Keratinocyte (primary cell): ENCODE measurements around the gene VSIG10L2. TPM values are rescaled to one million over a fixed set of nuclear protein-coding genes. Genes with fewer than 3 reads are reported as not detected.

Source experiments
- DNase-seq: peaks from one replicate; pipeline ENCODE4 v3.0.0-alpha.2; 2011; ENCODE audit warnings: low read depth, missing footprints, low spot score
- FAIRE-seq: peaks from 2 replicates; lab custom pipeline; 2011; peaks lifted over from hg19 to GRCh38; lab: Jason Lieb, UNC
- H2AFZ ChIP-seq: 2 replicates; pipeline ENCODE4 v1.6.0; 2012; ENCODE audit warnings: low read length, control low read depth, inconsistent platforms; ENCODE audit not compliant: control insufficient read depth
- H3K27ac ChIP-seq: 2 replicates; pipeline ENCODE4 v1.5.1; 2011; ENCODE audit warnings: low read length; ENCODE audit not compliant: control insufficient read depth, insufficient read depth
- H3K27me3 ChIP-seq: 3 replicates; pipeline ENCODE4 v1.6.0; 2011; ENCODE audit warnings: low read length; ENCODE audit not compliant: control insufficient read depth, insufficient read depth; ENCODE audit errors: extremely low read depth
- H3K36me3 ChIP-seq, 2 experiments: 2 replicates in 1 of 2; 3 replicates in 1 of 2; pipeline ENCODE4 v1.5.1; 2011; ENCODE audit warnings: low read length in 2 of 2, mild to moderate bottlenecking in 1 of 2; ENCODE audit not compliant: control insufficient read depth in 2 of 2, insufficient read depth in 2 of 2; ENCODE audit errors: extremely low read depth in 1 of 2
- H3K4me1 ChIP-seq: 3 replicates; pipeline ENCODE4 v1.5.1; 2011; ENCODE audit warnings: low read length; ENCODE audit not compliant: control insufficient read depth, insufficient read depth; ENCODE audit errors: extremely low read depth
- H3K4me2 ChIP-seq: 3 replicates; pipeline ENCODE4 v1.6.0; 2011; ENCODE audit warnings: low read depth, low read length; ENCODE audit not compliant: control insufficient read depth, insufficient read depth; ENCODE audit errors: extremely low read depth
- H3K4me3 ChIP-seq, 3 experiments: fragments of 200-600 bp in 1 of 3; sonication (generic) in 1 of 3; 2 replicates in 2 of 3; 3 replicates in 1 of 3; pipeline ENCODE4 v1.5.1; 2011 to 2016; ENCODE audit warnings: low read length in 3 of 3, mild to moderate bottlenecking in 3 of 3, control low read depth in 2 of 3, inconsistent platforms in 1 of 3, low read depth in 1 of 3, mixed read lengths in 1 of 3, mixed run types in 1 of 3, moderate library complexity in 1 of 3; ENCODE audit not compliant: control insufficient read depth in 2 of 3, insufficient read depth in 2 of 3; ENCODE audit errors: extremely low read depth in 1 of 3
- H3K79me2 ChIP-seq: 2 replicates; pipeline ENCODE4 v1.6.0; 2012; ENCODE audit warnings: low read length; ENCODE audit not compliant: control insufficient read depth, insufficient read depth
- H3K9ac ChIP-seq: 3 replicates; pipeline ENCODE4 v1.6.0; 2011; ENCODE audit warnings: low read length; ENCODE audit not compliant: control insufficient read depth, insufficient read depth; ENCODE audit errors: extremely low read depth
- H3K9me1 ChIP-seq: 3 replicates; pipeline ENCODE4 v1.6.0; 2011; ENCODE audit warnings: low read length; ENCODE audit not compliant: control insufficient read depth, insufficient read depth; ENCODE audit errors: extremely low read depth
- H3K9me3 ChIP-seq: 2 replicates; pipeline ENCODE4 v1.5.1; 2012; ENCODE audit warnings: low read depth, low read length; ENCODE audit not compliant: control insufficient read depth
- H4K20me1 ChIP-seq: 3 replicates; pipeline ENCODE4 v1.6.0; 2011; ENCODE audit warnings: low read length; ENCODE audit not compliant: control insufficient read depth, insufficient read depth; ENCODE audit errors: extremely low read depth
- CTCF ChIP-seq, 3 experiments: IDR thresholded peaks in 1 of 3; conservative IDR thresholded peaks in 1 of 3; optimal IDR thresholded peaks in 1 of 3; 2 replicates in 2 of 3; 3 replicates in 1 of 3; pipeline versions ENCODE3 to v1.5.1; 2011; ENCODE audit warnings: low read length in 3 of 3, mild to moderate bottlenecking in 3 of 3, moderate library complexity in 2 of 3, control low read depth in 1 of 3, inconsistent platforms in 1 of 3; ENCODE audit not compliant: insufficient read depth in 2 of 3; ENCODE audit errors: extremely low read depth in 1 of 3
- EZH2 ChIP-seq: IDR thresholded peaks from one replicate; pipeline ENCODE4 v1.6.1; 2012; ENCODE audit warnings: inconsistent platforms, mild to moderate bottlenecking, low read length, moderate library complexity
- dilution Hi-C: fragments of 300-500 bp; cut with MboI; formaldehyde crosslinking; loops from one replicate; pipeline ENCODE4 v1.7.0; 2020; ENCODE audit warnings: low sequenced_read_pairs; ENCODE audit not compliant: extremely low pct_ligation_motif_present
- polyA plus RNA-seq, 5 experiments: library from polyadenylated mRNA; depleted of rRNA in 3 of 5; stranded (reverse) in 3 of 5; stranded (forward) in 1 of 5; unstranded in 1 of 5; fragments of >200 nt; gene quantifications; 1 replicate in 1 of 5; 2 replicates in 3 of 5; 3 replicates in 1 of 5; pipeline versions ENCODE4 v1.2.1 to v1.2.3, GENCODE V29; 2011 to 2012; ENCODE audit warnings: missing spikeins in 2 of 5, low read depth in 1 of 5, low replicate concordance in 1 of 5

Gene VSIG10L2
- polyA plus RNA-seq, 1 donor (not counting 4 experiments of a cell fraction or from before 2014, with no cell fraction given): 0.09 TPM

GRCh38 chr11:125935618-125936199, 10.1 kb upstream of the VSIG10L2 start:
- H3K9ac ChIP-seq: no peak overlapping the region
- H3K27me3 ChIP-seq: peaks cover 22% of the 10 kb centered on the region
- no peak overlapping the region for H3K4me2 ChIP-seq
- no peaks in the 10 kb centered on the region for H3K79me2 ChIP-seq
- no peaks in the 10 kb centered on the region for H3K36me3 ChIP-seq
- TF ChIP-seq CTCF (optimal IDR thresholded peaks at IDR 0.05 in 1 of 3, IDR thresholded peaks at IDR 0.05 in 1 of 3, conservative IDR thresholded peaks at IDR 0.05 in 1 of 3; ENCODE audit: extremely low read depth in 1 of 3, insufficient read depth in 2 of 3, low read length in 3 of 3) (no peak), EZH2 (no peak)
- DNase-seq (no peak), FAIRE-seq (no peak)
- H4K20me1 ChIP-seq: no peaks in the 10 kb centered on the region
- H2AFZ ChIP-seq: peak overlapping the region; percentile 75
- dilution Hi-C loops: loop anchor here (25.0 kb wide), 1 partner anchor 277 kb away; the partner anchor contains the start of genes FAM118B and RPUSD4
- H3K9me3 ChIP-seq: no peaks in the 10 kb centered on the region
- H3K4me3 ChIP-seq: no peak overlapping the region
- no peaks in the 10 kb centered on the region for H3K9me1 ChIP-seq
- no peak overlapping the region for H3K27ac ChIP-seq
- no peaks in the 10 kb centered on the region for H3K4me1 ChIP-seq

- no peak overlapping the region for H3K27ac ChIP-seq
- H3K79me2 ChIP-seq: no peaks in the 10 kb centered on the region
- no peak for TF ChIP-seq CTCF (optimal IDR thresholded peaks at IDR 0.05 in 1 of 3, IDR thresholded peaks at IDR 0.05 in 1 of 3, conservative IDR thresholded peaks at IDR 0.05 in 1 of 3; ENCODE audit: extremely low read depth in 1 of 3, insufficient read depth in 2 of 3, low read length in 3 of 3)
- no peak for TF ChIP-seq EZH2
- no peaks in the 10 kb centered on the region for H3K9me1 ChIP-seq
- FAIRE-seq: no peak
- no peaks in the 10 kb centered on the region for H3K27me3 ChIP-seq
- no peak overlapping the region for H3K4me3 ChIP-seq
- H3K9ac ChIP-seq: no peak overlapping the region
- H3K4me2 ChIP-seq: no peak overlapping the region
- peak overlapping the region; percentile 89 for H2AFZ ChIP-seq
- dilution Hi-C loops: loop anchor here (25.0 kb wide), 1 partner anchor 274 kb away; the partner anchor contains the start of genes FAM118B and RPUSD4
- no peaks in the 10 kb centered on the region for H3K36me3 ChIP-seq
- no peaks in the 10 kb centered on the region for H3K9me3 ChIP-seq
- no peaks in the 10 kb centered on the region for H3K4me1 ChIP-seq
- no peaks in the 10 kb centered on the region for H4K20me1 ChIP-seq
- DNase-seq: no peak
These were observed 7.4 kb upstream of the VSIG10L2 start for GRCh38 chr11:125938418-125938817.
